Measurements from ENCODE around the gene NEGR1.

NEGR1 gene

GRCh38 chr1:72117621-72118020 lies 164.7 kb downstream of the NEGR1 start:
- DNase-seq (ENCODE audit: low read depth in 2 of 2) = no peak

- DNase-seq (ENCODE audit: low read depth in 2 of 2) = no peak
Measured at GRCh38 chr1:72115290-72115689, 167.0 kb downstream of the NEGR1 start.

- no peak for DNase-seq (ENCODE audit: low read depth in 2 of 2)
Measured at GRCh38 chr1:72111662-72112061, 170.7 kb downstream of the NEGR1 start.

- no peak for DNase-seq (ENCODE audit: low read depth in 2 of 2)
Measured at GRCh38 chr1:72109916-72110315, 172.4 kb downstream of the NEGR1 start.

GRCh38 chr1:72105201-72105600 lies 177.1 kb downstream of the NEGR1 start:
- no peak for DNase-seq (ENCODE audit: low read depth in 2 of 2)

- DNase-seq (ENCODE audit: low read depth in 2 of 2) = no peak
Measured at GRCh38 chr1:72101840-72102632, 180.3 kb downstream of the NEGR1 start.

GRCh38 chr1:72100771-72101170 lies 181.6 kb downstream of the NEGR1 start:
- DNase-seq (ENCODE audit: low read depth in 2 of 2) = no peak

GRCh38 chr1:72097851-72098570 lies 184.3 kb downstream of the NEGR1 start:
- DNase-seq (ENCODE audit: low read depth in 2 of 2) = no peak

GRCh38 chr1:72094209-72094608 lies 188.1 kb downstream of the NEGR1 start:
- no peak for DNase-seq (ENCODE audit: low read depth in 2 of 2)

GRCh38 chr1:72086394-72086793 lies 195.9 kb downstream of the NEGR1 start:
- no peak for DNase-seq (ENCODE audit: low read depth in 2 of 2)

GRCh38 chr1:72075425-72075824 lies 206.9 kb downstream of the NEGR1 start:
- no peak for DNase-seq (ENCODE audit: low read depth in 2 of 2)

- no peak for DNase-seq (ENCODE audit: low read depth in 2 of 2)
Measured at GRCh38 chr1:72066431-72066830, 215.9 kb downstream of the NEGR1 start.

- no peak for DNase-seq (ENCODE audit: low read depth in 2 of 2)
Measured at GRCh38 chr1:72064196-72065075, 217.9 kb downstream of the NEGR1 start.

GRCh38 chr1:72063364-72064044 lies 218.8 kb downstream of the NEGR1 start:
- DNase-seq (ENCODE audit: low read depth in 2 of 2) = no peak

GRCh38 chr1:72062584-72062983 lies 219.8 kb downstream of the NEGR1 start:
- DNase-seq (ENCODE audit: low read depth in 2 of 2) = no peak

GRCh38 chr1:72060466-72061245 lies 221.7 kb downstream of the NEGR1 start:
- DNase-seq (ENCODE audit: low read depth in 2 of 2) = no peak

GRCh38 chr1:72056516-72056915 lies 225.8 kb downstream of the NEGR1 start:
- DNase-seq (ENCODE audit: low read depth in 2 of 2) = no peak

- DNase-seq (ENCODE audit: low read depth in 2 of 2) = no peak
Measured at GRCh38 chr1:72051538-72051937, 230.8 kb downstream of the NEGR1 start.

GRCh38 chr1:72050551-72050950 lies 231.8 kb downstream of the NEGR1 start:
- no peak for DNase-seq (ENCODE audit: low read depth in 2 of 2)

GRCh38 chr1:72037745-72038343 lies 244.5 kb downstream of the NEGR1 start:
- DNase-seq (ENCODE audit: low read depth in 2 of 2) = no peak

Measured in stimulated activated CD8-positive, alpha-beta memory T cell treated with anti-CD3 and anti-CD28 coated beads, Interleukin-7, amount 100 ng/mL, for 1 hour (primary cell).